ENCODE data around the gene LINC00305.

DNA sequence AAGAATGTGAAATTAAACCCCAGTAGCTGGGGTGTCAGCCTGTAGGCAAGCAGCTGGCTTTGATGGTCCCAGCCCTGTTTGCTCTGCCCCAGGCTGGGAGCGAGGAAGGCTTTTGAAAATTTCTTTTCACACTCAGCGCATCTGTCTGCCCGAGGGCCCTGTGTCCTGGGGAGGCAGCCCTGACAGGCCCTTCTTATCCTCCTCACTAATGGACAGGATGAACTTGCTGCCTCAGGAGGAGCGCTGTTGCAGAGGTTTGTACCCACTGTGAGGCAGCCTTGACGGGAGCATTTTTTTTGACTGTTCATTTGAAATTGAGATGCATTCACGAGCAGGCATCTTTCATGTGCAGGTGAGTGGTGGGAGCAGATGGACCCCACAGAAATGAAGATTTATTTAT is 116.6 kb downstream of the LINC00305 start:
- TF ChIP-seq POLR2AphosphoS5 (IDR thresholded peaks at IDR 0.05; ENCODE audit: low read depth, low read length): no peak
- TF ChIP-seq POLR2A (IDR thresholded peaks at IDR 0.05; ENCODE audit: low read depth, low read length): no peak
- TF ChIP-seq TAF1 (IDR thresholded peaks at IDR 0.05; ENCODE audit: low read depth, low read length): no peak
